ENCODE measurements around the gene ABHD18. TPM values are rescaled to one million over a fixed set of nuclear protein-coding genes. Genes with fewer than 3 reads are reported as not detected.
"Not testable (repeated sequence)": the region's sequence is repeated elsewhere in the genome, so short reads cannot be mapped to it uniquely, and the experiment has no call there.

Gene ABHD18
- total RNA-seq (2014; rRNA removed; shearing (Covaris generic)) = 3.1 and 3.6 TPM in 2 replicates

DNA sequence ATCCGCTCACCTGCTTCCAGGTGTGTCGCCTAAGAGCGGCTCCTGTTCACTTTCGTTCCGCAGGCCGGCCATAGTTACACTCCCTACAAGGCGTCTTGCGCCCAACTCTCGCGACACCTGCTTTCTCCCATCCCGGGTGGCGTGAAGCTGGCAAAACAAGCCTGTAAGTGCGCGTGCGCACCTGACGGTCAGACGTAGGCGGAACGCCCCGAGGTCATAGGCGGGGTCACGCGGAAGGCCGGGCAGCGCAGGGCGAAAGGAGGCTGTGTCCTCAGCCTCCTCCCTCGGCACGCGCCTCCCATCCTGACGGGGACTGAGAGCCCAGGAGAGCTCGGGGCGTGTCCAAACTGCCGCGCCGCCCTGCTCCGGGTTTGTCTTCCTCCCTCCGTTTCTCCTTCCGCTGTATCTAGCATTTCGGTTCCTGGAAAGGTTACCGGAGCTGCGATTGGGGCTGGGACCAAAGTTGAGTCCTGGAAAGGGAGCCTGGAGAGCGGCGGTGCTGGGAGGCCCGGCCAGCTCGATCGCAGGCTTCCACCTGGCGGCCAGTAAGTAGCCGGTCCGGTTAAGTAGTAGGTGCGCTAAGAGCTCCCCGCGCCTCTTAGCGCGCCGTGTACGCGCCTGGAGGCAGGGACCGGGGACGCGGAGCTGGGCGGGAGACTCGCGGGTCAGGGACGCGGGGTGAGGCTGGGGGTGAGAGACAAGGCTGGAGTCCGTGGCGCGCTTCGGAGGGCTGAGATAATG lies at the start of gene ABHD18, which contains the start of gene MFSD8:
Gene ABHD18 (plus strand): TSS at position 345 of the 741 bp plus-strand sequence. CDS start 17,550 bp downstream, outside the sequence.
Gene MFSD8 (minus strand): TSS at position 112 of the 741 bp plus-strand sequence. CDS start 40 bp downstream, at position 72.
- no peaks in the 10 kb centered on the region for H3K27me3 ChIP-seq
- peak within 1 kb of the TSS; percentile 44 for H3K27ac ChIP-seq
- DNase-seq = peak; percentile 85 to 88
- H3K36me3 ChIP-seq = no peaks in the 10 kb centered on the region
- H3K4me3 ChIP-seq = peak within 1 kb of the TSS; percentile 89
- no peaks in the 10 kb centered on the region for H3K9me3 ChIP-seq (replicated peaks)
- H3K4me1 ChIP-seq = peaks cover 15% of the 10 kb centered on the region

DNA sequence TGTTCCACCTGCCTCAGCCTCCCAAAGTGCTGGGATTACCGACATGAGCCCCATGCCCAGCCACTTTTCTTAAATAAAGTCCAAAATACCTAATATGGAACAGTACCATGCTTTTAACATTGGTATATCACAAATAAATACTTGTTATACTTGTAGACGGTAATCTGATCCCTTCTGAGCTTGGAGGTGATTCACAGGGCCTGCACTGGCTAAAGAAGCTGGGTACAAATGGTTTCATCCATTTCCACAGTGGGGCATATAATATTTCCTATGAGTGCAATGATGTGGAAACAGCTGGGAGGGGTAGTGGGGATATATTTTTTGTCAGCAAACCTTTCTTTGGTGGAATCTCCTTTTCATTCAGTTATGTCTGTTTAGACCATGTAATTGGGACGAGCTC lies 48.7 kb upstream of the ABHD18 start:
- no peak overlapping the region for H3K27ac ChIP-seq

DNA sequence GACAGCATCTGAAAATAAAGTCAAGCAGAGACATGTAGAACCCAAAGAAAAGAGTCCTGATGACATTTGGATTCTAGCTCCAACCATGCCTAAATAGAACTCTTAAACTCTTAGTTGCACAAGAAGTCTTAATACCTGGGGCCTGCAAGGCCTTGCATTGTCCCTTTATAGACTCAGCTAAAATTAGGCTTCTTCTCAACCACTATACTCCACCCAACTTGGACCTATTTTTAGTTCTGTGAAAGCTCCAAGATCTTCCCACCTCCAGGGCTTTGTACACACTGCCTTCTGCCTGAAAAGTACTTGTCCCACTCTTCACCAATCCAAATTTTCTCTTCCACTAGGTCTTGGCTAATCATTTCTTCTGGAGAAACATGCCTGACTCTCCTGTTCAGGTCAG lies 48.1 kb upstream of the ABHD18 start:
- H3K27me3 ChIP-seq = no peaks in the 10 kb centered on the region
- no peaks in the 10 kb centered on the region for H3K36me3 ChIP-seq
- no peaks in the 10 kb centered on the region for H3K9me3 ChIP-seq (replicated peaks)
- H3K27ac ChIP-seq = no peak overlapping the region
- no peak for DNase-seq
- H3K4me3 ChIP-seq = no peak overlapping the region
- H3K4me1 ChIP-seq = no peaks in the 10 kb centered on the region

More for the DNA sequence above, 48.7 kb upstream of the ABHD18 start:
- Histone ChIP-seq H3K36me3 (no peaks in the 10 kb centered on the region), H3K9me3 (replicated peaks) (no peaks in the 10 kb centered on the region), H3K4me1 (no peaks in the 10 kb centered on the region), H3K4me3 (no peak overlapping the region), H3K27me3 (no peaks in the 10 kb centered on the region)
- DNase-seq = no peak

DNA sequence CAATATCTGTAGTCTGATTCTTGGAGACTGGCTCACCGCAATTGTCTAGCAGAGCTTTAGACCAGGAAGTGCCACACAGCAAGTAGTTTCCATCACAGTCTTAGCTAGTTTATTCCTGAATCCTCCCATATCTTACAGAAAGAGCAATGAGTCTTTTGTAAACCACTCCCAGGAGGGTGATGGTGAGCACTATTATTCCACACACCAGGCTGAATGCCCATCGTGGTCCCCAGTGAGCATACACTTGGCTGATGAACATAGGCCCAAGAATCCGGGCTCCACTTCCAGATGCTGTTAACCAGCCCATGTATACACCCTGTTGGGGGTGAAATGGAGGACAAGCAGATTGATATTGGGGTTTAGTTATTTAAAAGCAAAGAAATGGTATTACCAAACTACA lies 44.7 kb upstream of the ABHD18 start:
- Histone ChIP-seq H3K27me3 (no peaks in the 10 kb centered on the region), H3K4me1 (no peaks in the 10 kb centered on the region), H3K36me3 (no peaks in the 10 kb centered on the region), H3K9me3 (replicated peaks) (no peaks in the 10 kb centered on the region), H3K4me3 (no peak overlapping the region), H3K27ac (no peak overlapping the region)
- no peak for DNase-seq

DNA sequence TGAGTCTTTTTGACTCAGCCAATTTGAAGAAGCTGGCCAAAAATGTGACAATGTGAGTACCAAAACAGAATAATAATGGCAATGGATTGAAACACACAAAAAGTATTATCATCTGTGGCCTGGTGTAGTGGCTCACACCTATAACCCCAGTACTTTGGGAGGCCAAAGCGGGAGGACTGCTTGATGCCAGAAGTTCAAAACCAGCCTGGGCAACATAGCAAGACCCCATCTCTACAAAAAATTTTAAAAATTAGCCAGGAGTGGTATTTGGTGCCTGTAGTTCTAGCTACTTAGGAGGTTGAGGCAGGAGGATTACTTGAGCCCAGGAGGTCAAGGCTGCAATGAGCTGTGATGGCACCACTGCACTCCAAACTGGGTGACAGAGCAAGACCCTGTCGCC lies 43.0 kb upstream of the ABHD18 start:
- no peak for DNase-seq
- H3K36me3 ChIP-seq = no peaks in the 10 kb centered on the region
- H3K27me3 ChIP-seq = no peaks in the 10 kb centered on the region
- H3K27ac ChIP-seq = no peak overlapping the region
- no peak overlapping the region for H3K4me3 ChIP-seq
- no peaks in the 10 kb centered on the region for H3K9me3 ChIP-seq (replicated peaks)
- H3K4me1 ChIP-seq = no peaks in the 10 kb centered on the region

DNA sequence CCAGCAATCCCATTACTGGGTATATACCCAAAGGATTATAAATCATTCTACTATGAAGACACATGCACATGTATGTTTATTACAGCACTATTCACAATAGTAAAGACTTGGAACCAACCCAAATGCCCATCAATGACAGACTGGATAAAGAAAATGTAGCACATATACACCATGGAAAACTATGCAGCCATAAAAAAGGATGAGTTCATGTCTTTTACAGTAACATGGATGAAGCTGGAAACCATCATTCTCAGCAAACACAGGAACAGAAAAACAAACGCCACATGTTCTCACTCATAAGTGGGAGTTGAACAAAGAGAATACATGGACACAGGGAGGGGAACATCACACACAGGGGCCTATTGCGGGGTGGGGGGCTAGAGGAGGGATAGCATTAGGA lies 39.5 kb upstream of the ABHD18 start:
- not testable (repeated sequence) for H3K27ac ChIP-seq; H3K4me3 ChIP-seq; DNase-seq; H3K9me3 ChIP-seq (replicated peaks); H3K36me3 ChIP-seq; H3K27me3 ChIP-seq; H3K4me1 ChIP-seq

DNA sequence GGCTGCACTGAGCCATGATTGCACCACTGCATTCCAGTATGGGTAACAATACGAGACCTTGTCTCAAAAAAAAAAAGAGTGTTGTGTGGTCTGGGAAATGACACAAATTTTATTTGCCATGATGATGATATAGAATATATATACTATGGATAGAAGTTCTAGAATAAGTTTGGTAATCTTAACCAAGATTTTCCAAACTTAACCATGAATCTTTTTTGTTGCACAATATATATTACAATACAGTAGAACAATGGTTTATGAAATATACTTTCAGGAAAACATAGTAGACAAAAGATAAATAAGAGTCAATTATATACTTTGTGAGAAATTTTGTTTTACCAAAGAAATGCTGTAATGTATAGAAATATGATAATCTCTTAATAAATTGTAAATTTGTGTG lies 35.0 kb upstream of the ABHD18 start:
- DNase-seq = no peak
- H3K4me3 ChIP-seq = no peak overlapping the region
- no peaks in the 10 kb centered on the region for H3K4me1 ChIP-seq
- no peaks in the 10 kb centered on the region for H3K9me3 ChIP-seq (replicated peaks)
- no peak overlapping the region for H3K27ac ChIP-seq
- no peaks in the 10 kb centered on the region for H3K27me3 ChIP-seq
- H3K36me3 ChIP-seq = no peaks in the 10 kb centered on the region

DNA sequence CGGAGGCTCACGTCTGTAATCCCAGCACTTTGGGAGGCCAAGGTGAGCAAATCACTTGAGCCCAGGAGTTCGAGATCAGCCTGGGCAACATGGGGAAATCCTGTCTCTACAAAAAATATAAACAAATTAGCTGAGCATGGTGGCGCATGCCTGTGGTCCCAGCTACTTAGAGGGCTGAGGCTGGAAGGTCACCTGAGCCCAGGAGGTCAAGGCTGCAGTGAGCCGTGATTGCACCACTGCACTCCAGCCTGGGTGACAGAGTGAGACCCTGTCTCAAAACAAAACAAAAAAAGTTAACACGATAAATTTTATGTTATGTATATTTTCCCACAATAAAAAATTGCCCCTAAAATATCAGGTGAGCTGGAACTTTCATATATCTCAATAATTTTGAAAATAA lies 33.4 kb upstream of the ABHD18 start:
- H3K9me3 ChIP-seq (replicated peaks); H3K27me3 ChIP-seq; H3K4me3 ChIP-seq; H3K4me1 ChIP-seq; H3K36me3 ChIP-seq; H3K27ac ChIP-seq; DNase-seq: not testable (repeated sequence)

DNA sequence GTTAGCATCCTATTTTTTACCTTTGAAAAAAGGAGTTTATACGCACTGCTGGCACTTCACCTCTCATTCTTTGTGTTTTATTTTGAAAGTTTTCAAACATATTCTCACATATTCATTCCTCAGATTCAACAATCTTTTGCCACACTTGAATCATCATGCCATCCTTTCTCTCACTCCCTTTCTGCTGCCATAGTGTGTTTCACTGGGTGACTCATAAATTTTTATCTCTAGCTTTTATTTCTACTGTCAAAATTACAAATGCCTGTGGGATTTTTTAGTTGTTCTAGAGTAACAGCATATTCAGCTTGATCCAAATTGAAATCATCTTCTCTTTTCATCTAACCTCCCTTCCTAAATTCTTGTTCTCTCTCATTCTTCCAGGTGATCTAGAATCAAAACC lies 28.2 kb upstream of the ABHD18 start:
- H3K27ac ChIP-seq = no peak overlapping the region
- no peak for DNase-seq
- no peak overlapping the region for H3K4me3 ChIP-seq
- no peaks in the 10 kb centered on the region for H3K9me3 ChIP-seq (replicated peaks)
- H3K36me3 ChIP-seq = no peaks in the 10 kb centered on the region
- no peaks in the 10 kb centered on the region for H3K4me1 ChIP-seq
- no peaks in the 10 kb centered on the region for H3K27me3 ChIP-seq

DNA sequence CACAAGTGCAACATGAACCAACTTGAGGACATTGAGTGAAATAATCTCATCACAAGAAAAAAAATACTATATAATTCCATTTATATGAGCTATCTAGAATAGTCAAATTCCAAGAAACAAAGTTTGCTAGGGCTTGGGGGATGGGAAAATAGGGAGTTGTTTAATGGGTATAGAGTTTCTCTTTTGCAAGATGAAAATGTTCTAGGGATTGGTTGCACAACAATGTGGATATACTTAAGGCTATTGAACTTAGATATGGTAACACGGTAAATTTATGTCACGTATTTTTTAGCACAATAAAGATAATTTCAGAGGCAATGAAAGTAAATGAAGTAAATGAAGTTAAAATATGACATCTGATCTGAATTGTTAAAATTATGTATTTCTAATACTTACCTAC lies 8.1 kb upstream of the ABHD18 start:
- H3K27me3 ChIP-seq = no peaks in the 10 kb centered on the region
- H3K4me3 ChIP-seq = no peak overlapping the region
- H3K4me1 ChIP-seq = no peaks in the 10 kb centered on the region
- no peak for DNase-seq
- H3K36me3 ChIP-seq = no peaks in the 10 kb centered on the region
- H3K27ac ChIP-seq = no peak overlapping the region
- no peaks in the 10 kb centered on the region for H3K9me3 ChIP-seq (replicated peaks)

DNA sequence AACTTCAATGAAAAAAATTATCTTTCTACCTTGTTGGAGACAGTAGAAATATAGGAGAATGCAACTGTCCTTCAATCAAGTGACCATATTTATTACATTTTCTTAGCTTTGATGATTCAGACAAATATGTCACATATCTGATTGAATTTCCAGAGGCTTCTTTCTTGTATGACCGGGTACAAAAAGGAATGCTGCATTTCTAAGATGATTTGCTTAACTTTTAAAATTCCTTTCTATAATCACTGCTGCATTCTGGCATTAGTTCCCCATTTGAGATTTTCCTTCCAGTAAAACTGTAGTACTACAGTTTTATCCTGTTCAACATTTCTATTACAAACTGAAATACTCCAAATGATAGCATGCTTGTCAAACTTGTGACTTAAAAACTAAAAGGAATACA lies 5.4 kb upstream of the ABHD18 start:
- DNase-seq = no peak
- no peaks in the 10 kb centered on the region for H3K36me3 ChIP-seq
- H3K9me3 ChIP-seq (replicated peaks) = no peaks in the 10 kb centered on the region
- no peaks in the 10 kb centered on the region for H3K27me3 ChIP-seq
- H3K4me3 ChIP-seq = no peak overlapping the region
- H3K27ac ChIP-seq = no peak overlapping the region
- no peaks in the 10 kb centered on the region for H3K4me1 ChIP-seq

DNA sequence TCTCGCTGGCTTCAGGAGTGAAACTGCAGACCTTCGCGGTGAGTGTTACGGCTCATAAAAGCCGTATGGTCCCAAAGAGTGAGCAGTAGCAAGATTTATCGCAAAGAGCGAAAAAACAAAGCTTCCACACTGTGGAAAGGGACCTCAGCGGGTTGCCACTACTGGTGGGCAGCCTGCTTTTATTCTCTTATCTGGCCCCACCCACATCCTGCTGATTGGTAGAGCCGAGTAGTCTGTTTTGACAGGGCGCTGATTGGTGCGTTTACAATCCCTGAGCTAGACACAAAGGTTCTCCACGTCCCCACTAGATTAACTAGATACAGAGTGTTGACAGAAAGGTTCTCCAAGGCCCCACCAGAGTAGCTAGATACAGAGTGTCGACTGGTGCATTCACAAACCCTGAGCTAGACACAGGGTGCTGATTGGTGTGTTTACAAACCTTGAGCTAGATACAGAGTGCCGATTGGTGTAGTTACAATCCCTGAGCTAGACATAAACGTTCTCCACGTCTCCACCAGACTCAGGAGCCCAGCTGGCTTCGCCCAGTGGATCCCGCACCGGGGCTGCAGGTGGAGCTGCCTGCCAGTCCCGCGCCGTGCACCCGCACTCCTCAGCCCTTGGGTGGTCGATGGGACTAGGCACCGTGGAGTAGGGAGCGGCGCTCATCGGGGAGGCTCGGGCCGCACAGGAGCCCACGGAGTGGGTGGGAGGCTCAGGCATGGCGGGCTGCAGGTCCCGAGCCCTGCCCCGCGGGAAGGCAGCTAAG lies 1.4 kb upstream of the ABHD18 start:
- peaks cover 14% of the 10 kb centered on the region for H3K4me1 ChIP-seq
- not testable (repeated sequence) for H3K4me3 ChIP-seq; H3K27ac ChIP-seq; DNase-seq; H3K27me3 ChIP-seq; H3K9me3 ChIP-seq (replicated peaks); H3K36me3 ChIP-seq

DNA sequence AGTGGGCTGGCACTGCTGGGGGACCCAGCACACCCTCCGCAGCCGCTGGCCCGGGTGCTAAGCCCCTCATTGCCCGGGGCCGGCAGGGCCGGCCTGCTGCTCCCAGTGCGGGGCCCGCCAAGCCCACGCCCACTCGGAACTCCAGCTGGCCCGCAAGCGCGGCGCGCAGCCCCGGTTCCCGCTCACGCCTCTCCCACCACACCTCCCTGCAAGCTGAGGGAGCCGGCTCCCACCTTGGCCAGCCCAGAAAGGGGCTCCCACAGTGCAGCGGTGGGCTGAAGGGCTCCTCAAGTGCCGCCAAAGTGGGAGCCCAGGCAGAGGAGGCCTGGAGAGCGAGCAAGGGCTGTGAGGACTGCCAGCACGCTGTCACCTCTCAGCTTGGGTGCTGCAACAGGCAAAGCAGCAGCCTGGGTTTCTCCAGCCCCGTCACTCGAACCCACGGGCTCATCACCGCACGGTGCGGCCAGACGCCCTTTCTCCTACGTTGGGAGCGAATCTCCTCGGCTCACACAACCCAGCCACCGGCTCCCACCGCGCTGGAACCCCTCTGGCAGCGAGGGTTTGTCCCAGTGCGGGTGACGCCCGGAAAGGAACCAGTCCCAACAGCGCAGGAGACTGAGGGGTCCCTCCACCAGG lies 662 bp upstream of the ABHD18 start:
- Histone ChIP-seq H3K4me1 (peaks cover 15% of the 10 kb centered on the region), H3K4me3 (peak overlapping the region; percentile 89), H3K27ac (peak overlapping the region; percentile 44)
- not testable (repeated sequence) for DNase-seq; H3K9me3 ChIP-seq (replicated peaks); H3K36me3 ChIP-seq; H3K27me3 ChIP-seq

DNA sequence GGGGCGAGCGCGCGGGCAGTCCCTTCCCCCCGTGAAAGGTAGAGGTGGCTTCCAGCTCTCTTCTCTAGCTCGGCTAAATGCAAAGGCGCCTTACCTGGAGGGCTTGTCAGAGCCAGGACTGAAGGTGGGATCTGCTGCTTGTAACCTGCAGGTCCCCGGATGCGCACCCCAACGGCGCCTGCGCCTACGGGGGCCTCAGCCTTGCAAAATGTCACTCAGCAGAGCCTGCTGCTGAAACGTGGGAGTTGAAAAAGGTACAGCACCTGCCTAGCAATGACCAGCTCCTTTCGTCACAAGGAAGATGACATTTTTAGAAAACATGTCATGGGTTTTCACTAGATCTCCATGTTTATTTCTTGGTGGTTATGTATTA lies 583 bp downstream of the ABHD18 start:
- H3K27ac ChIP-seq = peak overlapping the region; percentile 44
- DNase-seq = peak in 1 of 2 experiments; percentile 31
- H3K27me3 ChIP-seq = no peaks in the 10 kb centered on the region
- H3K9me3 ChIP-seq (replicated peaks) = no peaks in the 10 kb centered on the region
- H3K4me1 ChIP-seq = peaks cover 15% of the 10 kb centered on the region
- no peaks in the 10 kb centered on the region for H3K36me3 ChIP-seq
- H3K4me3 ChIP-seq = peak overlapping the region; percentile 89

DNA sequence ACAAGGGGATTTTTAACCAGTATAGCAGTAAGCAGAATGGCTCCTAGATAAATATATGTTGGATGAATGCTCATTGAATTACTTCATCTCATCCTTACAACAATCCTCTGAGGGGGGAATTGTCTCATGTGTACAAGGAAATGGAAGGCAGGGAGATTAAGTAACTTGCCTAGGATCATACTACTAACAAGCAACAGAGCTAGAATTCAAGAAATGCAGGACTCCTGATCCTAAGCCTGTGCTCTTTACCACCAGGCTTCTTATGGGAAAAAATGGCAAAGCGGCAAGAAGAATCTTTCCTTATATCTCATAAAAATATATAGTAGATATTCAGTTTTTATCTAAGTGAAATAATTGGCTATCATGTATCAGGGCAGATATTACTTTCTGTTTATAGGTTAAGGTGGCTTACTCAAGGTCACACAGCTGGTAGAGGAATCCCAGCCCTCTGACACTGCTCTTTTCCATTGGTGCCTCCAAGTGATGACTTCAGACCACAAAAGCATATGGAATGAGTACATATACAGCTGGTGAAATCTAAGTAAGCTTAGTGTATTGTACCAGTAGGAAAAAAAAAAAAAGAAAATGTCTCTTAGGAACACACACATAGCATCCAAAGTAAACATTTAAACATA lies 2.1 kb downstream of the ABHD18 start:
- Histone ChIP-seq H3K9me3 (replicated peaks) (no peaks in the 10 kb centered on the region), H3K36me3 (no peaks in the 10 kb centered on the region), H3K4me3 (peak overlapping the region; percentile 53), H3K4me1 (peaks cover 15% of the 10 kb centered on the region), H3K27ac (peak overlapping the region; percentile 59), H3K27me3 (no peaks in the 10 kb centered on the region)
- DNase-seq = peak; percentile 63 to 80
